CD14-positive monocyte (primary cell): ENCODE data around the gene C4orf54. TPM values are rescaled to one million over a fixed set of nuclear protein-coding genes. Genes with fewer than 3 reads are reported as not detected.

Source experiments
- DNase-seq, 3 donors: peaks; one replicate each; pipeline ENCODE4 v3.0.0-alpha.2; 2011 to 2022
- H2AFZ ChIP-seq: 2 replicates; pipeline ENCODE4 v1.6.0; 2012; ENCODE audit warnings: mild to moderate bottlenecking, low read depth, low read length, inconsistent platforms; ENCODE audit not compliant: insufficient read depth, poor library complexity, severe bottlenecking
- H3K27ac ChIP-seq, 2 donors: 1 replicate in 1 of 2; 2 replicates in 1 of 2; pipeline ENCODE4 v1.5.1; 2012 to 2013; ENCODE audit warnings: low read length in 2 of 2, control low read depth in 1 of 2, inconsistent platforms in 1 of 2, low read depth in 1 of 2, mild to moderate bottlenecking in 1 of 2
- H3K27me3 ChIP-seq, 2 donors: one replicate each; pipeline versions ENCODE4 v1.6.0 to v1.6.1; 2011 to 2013; ENCODE audit warnings: low read length in 2 of 2; ENCODE audit not compliant: control insufficient read depth in 2 of 2, insufficient read depth in 2 of 2
- H3K36me3 ChIP-seq, 2 donors: replicated peaks in 1 of 2; 1 replicate in 1 of 2; 2 replicates in 1 of 2; pipeline versions ENCODE4 v1.5.1 to v1.6.1; 2012 to 2013; ENCODE audit warnings: low read length in 2 of 2, control low read depth in 1 of 2, inconsistent platforms in 1 of 2, mild to moderate bottlenecking in 1 of 2; ENCODE audit not compliant: insufficient read depth in 2 of 2, control insufficient read depth in 1 of 2
- H3K4me1 ChIP-seq, 2 donors: 1 replicate in 1 of 2; 2 replicates in 1 of 2; pipeline versions ENCODE4 v1.5.1 to v1.6.1; 2012 to 2013; ENCODE audit warnings: low read length in 2 of 2, control low read depth in 1 of 2, inconsistent platforms in 1 of 2, mild to moderate bottlenecking in 1 of 2, moderate library complexity in 1 of 2; ENCODE audit not compliant: insufficient read depth in 2 of 2, control insufficient read depth in 1 of 2
- H3K4me2 ChIP-seq: replicated peaks from 2 replicates; pipeline ENCODE3; 2012; ENCODE audit warnings: low read length, moderate library complexity, mild to moderate bottlenecking; ENCODE audit not compliant: poor library complexity, severe bottlenecking; ENCODE audit errors: extremely low read depth
- H3K4me3 ChIP-seq, 3 experiments: fragments of 200-600 bp in 1 of 3; sonication (generic) in 1 of 3; replicated peaks in 1 of 3; 1 replicate in 2 of 3; 2 replicates in 1 of 3; pipeline ENCODE4 v1.5.1; 2011 to 2013; ENCODE audit warnings: low read length in 3 of 3, mild to moderate bottlenecking in 3 of 3, control low read depth in 2 of 3, low read depth in 2 of 3, inconsistent platforms in 1 of 3, moderate library complexity in 1 of 3
- H3K79me2 ChIP-seq: 2 replicates; pipeline ENCODE4 v1.6.0; 2012; ENCODE audit warnings: mild to moderate bottlenecking, control low read depth, inconsistent platforms, low read length, moderate library complexity; ENCODE audit not compliant: insufficient read depth
- H3K9ac ChIP-seq: 2 replicates; pipeline ENCODE4 v1.6.0; 2017; ENCODE audit warnings: low read length, mild to moderate bottlenecking; ENCODE audit not compliant: insufficient read depth, poor library complexity, severe bottlenecking
- H3K9me3 ChIP-seq, 2 donors: replicated peaks in 1 of 2; 1 replicate in 1 of 2; 2 replicates in 1 of 2; pipeline versions ENCODE4 v1.5.1 to v1.6.1; 2012 to 2013; ENCODE audit warnings: low read length in 2 of 2, control low read depth in 1 of 2; ENCODE audit not compliant: control insufficient read depth in 1 of 2, insufficient read depth in 1 of 2
- H4K20me1 ChIP-seq: 2 replicates; pipeline ENCODE4 v1.6.0; 2012; ENCODE audit warnings: mild to moderate bottlenecking, low read length, control low read depth, moderate library complexity; ENCODE audit not compliant: insufficient read depth
- H3K27ac Mint-ChIP-seq, 7 donors: one replicate each; pipeline ENCODE4 v1.8.0; 2020; ENCODE audit warnings: mild to moderate bottlenecking in 7 of 7, mixed read lengths in 7 of 7, moderate library complexity in 6 of 7, inconsistent platforms in 2 of 7
- H3K27me3 Mint-ChIP-seq, 3 donors: one replicate each; pipeline ENCODE4 v1.8.0; 2021 to 2022; ENCODE audit warnings: low read depth in 3 of 3, mild to moderate bottlenecking in 3 of 3, mixed read lengths in 3 of 3, moderate library complexity in 3 of 3, inconsistent platforms in 1 of 3
- H3K36me3 Mint-ChIP-seq, 2 donors: one replicate each; pipeline ENCODE4 v1.8.0; 2020; ENCODE audit warnings: mixed read lengths in 2 of 2, inconsistent platforms in 1 of 2, mild to moderate bottlenecking in 1 of 2
- H3K4me1 Mint-ChIP-seq: one replicate; pipeline ENCODE4 v1.8.0; 2020; ENCODE audit warnings: mild to moderate bottlenecking, mixed read lengths
- H3K4me3 Mint-ChIP-seq, 2 donors: one replicate each; pipeline ENCODE4 v1.8.0; 2020; ENCODE audit warnings: mild to moderate bottlenecking in 2 of 2, mixed read lengths in 2 of 2, moderate library complexity in 1 of 2
- H3K9me3 Mint-ChIP-seq, 7 donors: one replicate each; pipeline ENCODE4 v1.8.0; 2020 to 2022; ENCODE audit warnings: mixed read lengths in 7 of 7, mild to moderate bottlenecking in 6 of 7, moderate library complexity in 6 of 7, inconsistent platforms in 2 of 7
- CTCF ChIP-seq: fragments of 200-600 bp; IDR thresholded peaks from one replicate; pipeline ENCODE4 v1.8.0; 2022; ENCODE audit warnings: antibody characterized with exemption, mild to moderate bottlenecking
- WGBS: methylation state at CpG from one replicate; pipeline ENCODE4 v1.1.5; 2013; ENCODE audit warnings: missing lambda C conversion rate; ENCODE audit not compliant: insufficient coverage; 5-methylcytosine and 5-hydroxymethylcytosine counted together
- intact Hi-C, 2 donors: fragments of 100-400 bp; cut with micrococcal nuclease; formaldehyde crosslinking; loops; one replicate each; pipeline versions ENCODE4 v1.15.0 to v1.15.1; 2023
- polyA plus RNA-seq, 3 donors: library from polyadenylated mRNA; depleted of rRNA in 1 of 3; unstranded in 2 of 3; stranded (reverse) in 1 of 3; fragments of 300-500 nt in 2 of 3; fragments of >200 nt in 1 of 3; fragmentation: Illumina TruSeq in 2 of 3; gene quantifications; 1 replicate in 2 of 3; 2 replicates in 1 of 3; pipeline ENCODE4 v1.2.3, GENCODE V29; 2012 to 2021

Gene C4orf54
- polyA plus RNA-seq, 3 donors, result not detected

GRCh38 chr4:99612704-99613103, 44.9 kb downstream of the C4orf54 start:
- H3K27ac ChIP-seq, result no peak overlapping the region
- H3K36me3 ChIP-seq, result no peaks in the 10 kb centered on the region
- H3K36me3 Mint-ChIP-seq, result no peaks in the 10 kb centered on the region
- no peak overlapping the region for H3K9ac ChIP-seq
- no peaks in the 10 kb centered on the region for H3K4me1 ChIP-seq
- WGBS, result 85% methylated on average over 4 of the region's 5 CpGs
- no peaks in the 10 kb centered on the region for H3K9me3 ChIP-seq
- DNase-seq, result no peak
- no peaks in the 10 kb centered on the region for H3K79me2 ChIP-seq
- no peak for TF ChIP-seq CTCF
- no peak overlapping the region for H3K4me2 ChIP-seq
- no peak overlapping the region for H2AFZ ChIP-seq
- intact Hi-C loops, result no loop called here
- H3K9me3 Mint-ChIP-seq, result peaks cover 0 to 5% (median 0%) of the 10 kb centered on the region in 7 donors
- no peaks in the 10 kb centered on the region for H3K4me1 Mint-ChIP-seq
- H3K27me3 Mint-ChIP-seq, result no peaks in the 10 kb centered on the region
- H3K4me3 ChIP-seq, result no peak overlapping the region
- no peaks in the 10 kb centered on the region for H3K27me3 ChIP-seq
- no peaks in the 10 kb centered on the region for H4K20me1 ChIP-seq
- no peak overlapping the region for H3K4me3 Mint-ChIP-seq
- no peak overlapping the region for H3K27ac Mint-ChIP-seq

GRCh38 chr4:99612281-99612680, 45.3 kb downstream of the C4orf54 start:
- intact Hi-C loops, result no loop called here
- H4K20me1 ChIP-seq, result no peaks in the 10 kb centered on the region
- no peaks in the 10 kb centered on the region for H3K9me3 ChIP-seq
- no peak overlapping the region for H3K9ac ChIP-seq
- Mint-ChIP-seq H3K27ac (no peak overlapping the region), H3K9me3 (peaks cover 0 to 6% (median 0%) of the 10 kb centered on the region in 7 donors), H3K36me3 (no peaks in the 10 kb centered on the region), H3K27me3 (peaks cover 0 to 1% (median 0%) of the 10 kb centered on the region in 3 donors), H3K4me3 (no peak overlapping the region), H3K4me1 (no peaks in the 10 kb centered on the region)
- H2AFZ ChIP-seq, result no peak overlapping the region
- no peaks in the 10 kb centered on the region for H3K4me1 ChIP-seq
- no peak overlapping the region for H3K4me3 ChIP-seq
- H3K27ac ChIP-seq, result no peak overlapping the region
- no peak for DNase-seq
- no peak overlapping the region for H3K4me2 ChIP-seq
- no peaks in the 10 kb centered on the region for H3K27me3 ChIP-seq
- no peaks in the 10 kb centered on the region for H3K79me2 ChIP-seq
- TF ChIP-seq CTCF, result no peak
- H3K36me3 ChIP-seq, result no peaks in the 10 kb centered on the region
- WGBS, result no CpG with 5 or more reads among the region's 3 CpGs
